IPS DF 6.9 (cell line): ENCODE data around the gene CHST3.
A peak's percentile ranks its signal among the peaks of the same experiment; 100 is the strongest.

ENCODE experiments used
- DNase-seq: peaks from one replicate; pipeline ENCODE4 v3.0.0-alpha.2; 2013; ENCODE audit warnings: low read depth, low spot score
- H3K27ac ChIP-seq: one replicate; pipeline ENCODE4 v1.5.1; 2013; ENCODE audit warnings: low read length, control low read depth
- H3K27me3 ChIP-seq: 2 replicates; pipeline ENCODE4 v1.6.1; 2013; ENCODE audit warnings: mild to moderate bottlenecking, low read length; ENCODE audit not compliant: control insufficient read depth, insufficient read depth
- H3K36me3 ChIP-seq: 2 replicates; pipeline ENCODE4 v1.6.1; 2013; ENCODE audit warnings: low read length; ENCODE audit not compliant: control insufficient read depth, insufficient read depth
- H3K4me1 ChIP-seq: 2 replicates; pipeline ENCODE4 v1.6.1; 2013; ENCODE audit warnings: low read length; ENCODE audit not compliant: control insufficient read depth, insufficient read depth
- H3K4me3 ChIP-seq: 2 replicates; pipeline ENCODE4 v1.5.1; 2013; ENCODE audit warnings: mild to moderate bottlenecking, low read length
- H3K9me3 ChIP-seq: 2 replicates; pipeline ENCODE4 v1.6.1; 2013; ENCODE audit warnings: low read length, inconsistent platforms; ENCODE audit not compliant: control insufficient read depth, insufficient read depth
- WGBS: extraction: QIAGEN DNeasy Blood & Tissue Kit; methylation state at CpG from one replicate; pipeline ENCODE4 v1.1.7; 2013; ENCODE audit warnings: mixed read lengths, missing lambda C conversion rate; ENCODE audit not compliant: insufficient read length, insufficient coverage; 5-methylcytosine and 5-hydroxymethylcytosine counted together

CHST3 gene

GRCh38 chr10:72048450-72049124 is 84.4 kb downstream of the CHST3 start:
- no CpG with 5 or more reads among the region's 12 CpGs for WGBS
- no peaks in the 10 kb centered on the region for H3K27me3 ChIP-seq
- no peak overlapping the region for H3K27ac ChIP-seq
- H3K4me1 ChIP-seq = no peaks in the 10 kb centered on the region
- H3K9me3 ChIP-seq = no peaks in the 10 kb centered on the region
- no peak overlapping the region for H3K4me3 ChIP-seq
- H3K36me3 ChIP-seq = no peaks in the 10 kb centered on the region
- peak; percentile 96 for DNase-seq

GRCh38 chr10:72049472-72049871 is 85.3 kb downstream of the CHST3 start:
- no peaks in the 10 kb centered on the region for H3K9me3 ChIP-seq
- WGBS = no CpG with 5 or more reads among the region's 1 CpG
- no peaks in the 10 kb centered on the region for H3K36me3 ChIP-seq
- no peak for DNase-seq
- H3K27me3 ChIP-seq = no peaks in the 10 kb centered on the region
- H3K4me3 ChIP-seq = no peak overlapping the region
- H3K27ac ChIP-seq = no peak overlapping the region
- no peaks in the 10 kb centered on the region for H3K4me1 ChIP-seq

GRCh38 chr10:72049969-72050781 is 86.0 kb downstream of the CHST3 start:
- no peaks in the 10 kb centered on the region for H3K27me3 ChIP-seq
- no peak overlapping the region for H3K27ac ChIP-seq
- DNase-seq = no peak
- H3K36me3 ChIP-seq = no peaks in the 10 kb centered on the region
- H3K4me3 ChIP-seq = no peak overlapping the region
- no CpG with 5 or more reads among the region's 5 CpGs for WGBS
- no peaks in the 10 kb centered on the region for H3K9me3 ChIP-seq
- H3K4me1 ChIP-seq = no peaks in the 10 kb centered on the region

- WGBS = no CpG with 5 or more reads among the region's 3 CpGs
- no peaks in the 10 kb centered on the region for H3K27me3 ChIP-seq
- H3K9me3 ChIP-seq = no peaks in the 10 kb centered on the region
- H3K36me3 ChIP-seq = no peaks in the 10 kb centered on the region
- DNase-seq = no peak
- H3K4me1 ChIP-seq = no peaks in the 10 kb centered on the region
- no peak overlapping the region for H3K4me3 ChIP-seq
- no peak overlapping the region for H3K27ac ChIP-seq
These were observed 86.7 kb downstream of the CHST3 start for GRCh38 chr10:72050873-72051272.

- no peaks in the 10 kb centered on the region for H3K27me3 ChIP-seq
- no peaks in the 10 kb centered on the region for H3K4me1 ChIP-seq
- H3K9me3 ChIP-seq = no peaks in the 10 kb centered on the region
- H3K4me3 ChIP-seq = no peak overlapping the region
- H3K36me3 ChIP-seq = no peaks in the 10 kb centered on the region
- WGBS = no CpG with 5 or more reads among the region's 7 CpGs
- no peak for DNase-seq
- no peak overlapping the region for H3K27ac ChIP-seq
These were observed 89.5 kb downstream of the CHST3 start for GRCh38 chr10:72053690-72054089.

GRCh38 chr10:72056113-72056512 is 91.9 kb downstream of the CHST3 start:
- H3K9me3 ChIP-seq = no peaks in the 10 kb centered on the region
- no peak overlapping the region for H3K27ac ChIP-seq
- no peak overlapping the region for H3K4me3 ChIP-seq
- H3K27me3 ChIP-seq = no peaks in the 10 kb centered on the region
- no peaks in the 10 kb centered on the region for H3K4me1 ChIP-seq
- WGBS = no CpG with 5 or more reads among the region's 5 CpGs
- H3K36me3 ChIP-seq = no peaks in the 10 kb centered on the region
- DNase-seq = no peak

GRCh38 chr10:72056932-72057751 is 92.9 kb downstream of the CHST3 start:
- H3K9me3 ChIP-seq = no peaks in the 10 kb centered on the region

GRCh38 chr10:72058347-72058898 is 94.2 kb downstream of the CHST3 start:
- Histone ChIP-seq H3K27ac (no peak overlapping the region), H3K4me1 (peaks cover 2% of the 10 kb centered on the region; the same call in 1 of the 2 replicates), H3K4me3 (no peak overlapping the region), H3K36me3 (no peaks in the 10 kb centered on the region), H3K9me3 (no peaks in the 10 kb centered on the region), H3K27me3 (no peaks in the 10 kb centered on the region)
- DNase-seq = no peak
- WGBS = no CpG with 5 or more reads among the region's 12 CpGs

More at GRCh38 chr10:72056932-72057751, 92.9 kb downstream of the CHST3 start:
- DNase-seq = no peak
- H3K36me3 ChIP-seq = no peaks in the 10 kb centered on the region
- no peak overlapping the region for H3K27ac ChIP-seq
- no CpG with 5 or more reads among the region's 25 CpGs for WGBS
- no peaks in the 10 kb centered on the region for H3K27me3 ChIP-seq
- peaks cover 2% of the 10 kb centered on the region; the same call in 1 of the 2 replicates for H3K4me1 ChIP-seq
- H3K4me3 ChIP-seq = no peak overlapping the region

- DNase-seq = no peak
- Histone ChIP-seq H3K36me3 (no peaks in the 10 kb centered on the region), H3K4me1 (peaks cover 2% of the 10 kb centered on the region; the same call in 1 of the 2 replicates), H3K27ac (no peak overlapping the region), H3K4me3 (no peak overlapping the region), H3K27me3 (no peaks in the 10 kb centered on the region), H3K9me3 (no peaks in the 10 kb centered on the region)
- no CpG with 5 or more reads among the region's 21 CpGs for WGBS
These were observed 95.0 kb downstream of the CHST3 start for GRCh38 chr10:72058989-72059842.
